ENCODE measurements around the gene ING2. TPM values are rescaled to one million over a fixed set of nuclear protein-coding genes. Genes with fewer than 3 reads are reported as not detected.

The ING2 gene
- total RNA-seq, 1 experiment from 2014 or later: 15.3 TPM

- CTCF ChIA-PET: no interaction called here
- no peaks in the 10 kb centered on the region for H3K27me3 Mint-ChIP-seq (ENCODE audit: insufficient read depth, unreplicated experiment)
- Histone ChIP-seq H3K36me3 (ENCODE audit: control insufficient read depth, insufficient read depth, low read length) (no peaks in the 10 kb centered on the region), H3K9me3 (no peaks in the 10 kb centered on the region), H3K4me3 (ENCODE audit: low read depth, low read length) (no peak overlapping the region), H3K27me3 (replicated peaks; ENCODE audit: control insufficient read depth, insufficient read depth, low read length) (no peaks in the 10 kb centered on the region), H3K4me1 (no peaks in the 10 kb centered on the region)
- H3K36me3 Mint-ChIP-seq (ENCODE audit: insufficient read depth, unreplicated experiment): no peaks in the 10 kb centered on the region
- no peaks in the 10 kb centered on the region for H3K9me3 Mint-ChIP-seq (ENCODE audit: unreplicated experiment)
- H3K4me1 Mint-ChIP-seq (ENCODE audit: low read depth, unreplicated experiment): no peaks in the 10 kb centered on the region
- no peak for TF ChIP-seq CTCF (IDR thresholded peaks at IDR 0.05; ENCODE audit: insufficient read depth in 1 of 2, low read depth in 1 of 2, low read length in 1 of 2, severe bottlenecking in 1 of 2, unreplicated experiment in 1 of 2)
- no peak for DNase-seq
- H3K4me3 Mint-ChIP-seq (ENCODE audit: unreplicated experiment): no peak overlapping the region
- POLR2A ChIA-PET: no interaction called here
- intact Hi-C loops (cut with micrococcal nuclease; ENCODE audit: unreplicated experiment): no loop called here
- BruUV-seq (replicated peaks): no TSS peak
- no peak overlapping the region for H3K27ac Mint-ChIP-seq (ENCODE audit: unreplicated experiment)
These were observed 12.9 kb downstream of the ING2 start for GRCh38 chr4:183517781-183518180.

- intact Hi-C loops (cut with micrococcal nuclease; ENCODE audit: unreplicated experiment): no loop called here
- Histone ChIP-seq H3K4me3 (ENCODE audit: low read depth, low read length) (no peak overlapping the region), H3K9me3 (no peaks in the 10 kb centered on the region), H3K4me1 (no peaks in the 10 kb centered on the region), H3K36me3 (ENCODE audit: control insufficient read depth, insufficient read depth, low read length) (no peaks in the 10 kb centered on the region), H3K27me3 (replicated peaks; ENCODE audit: control insufficient read depth, insufficient read depth, low read length) (no peaks in the 10 kb centered on the region)
- Mint-ChIP-seq H3K36me3 (ENCODE audit: insufficient read depth, unreplicated experiment) (no peaks in the 10 kb centered on the region), H3K4me3 (ENCODE audit: unreplicated experiment) (no peak overlapping the region), H3K4me1 (ENCODE audit: low read depth, unreplicated experiment) (no peaks in the 10 kb centered on the region), H3K27ac (ENCODE audit: unreplicated experiment) (no peak overlapping the region), H3K27me3 (ENCODE audit: insufficient read depth, unreplicated experiment) (peaks cover 4% of the 10 kb centered on the region), H3K9me3 (ENCODE audit: unreplicated experiment) (no peaks in the 10 kb centered on the region)
- no peak for TF ChIP-seq CTCF (IDR thresholded peaks at IDR 0.05; ENCODE audit: insufficient read depth in 1 of 2, low read depth in 1 of 2, low read length in 1 of 2, severe bottlenecking in 1 of 2, unreplicated experiment in 1 of 2)
- no TSS peak for BruUV-seq (replicated peaks)
- no peak for DNase-seq
- ChIA-PET POLR2A (no interaction called here), CTCF (no interaction called here)
These were observed 18.0 kb downstream of the ING2 start for GRCh38 chr4:183522821-183523220.

- no peak overlapping the region for H3K4me3 Mint-ChIP-seq (ENCODE audit: unreplicated experiment)
- no TSS peak for BruUV-seq (replicated peaks)
These were observed 22.5 kb downstream of the ING2 start for GRCh38 chr4:183527326-183527725.

More at GRCh38 chr4:183527326-183527725, 22.5 kb downstream of the ING2 start:
- no peak overlapping the region for H3K27ac Mint-ChIP-seq (ENCODE audit: unreplicated experiment)
- no peaks in the 10 kb centered on the region for H3K4me1 Mint-ChIP-seq (ENCODE audit: low read depth, unreplicated experiment)
- Histone ChIP-seq H3K4me3 (ENCODE audit: low read depth, low read length) (no peak overlapping the region), H3K36me3 (ENCODE audit: control insufficient read depth, insufficient read depth, low read length) (no peaks in the 10 kb centered on the region), H3K4me1 (no peaks in the 10 kb centered on the region), H3K27me3 (replicated peaks; ENCODE audit: control insufficient read depth, insufficient read depth, low read length) (no peaks in the 10 kb centered on the region), H3K9me3 (no peaks in the 10 kb centered on the region)
- no peak for TF ChIP-seq CTCF (IDR thresholded peaks at IDR 0.05; ENCODE audit: insufficient read depth in 1 of 2, low read depth in 1 of 2, low read length in 1 of 2, severe bottlenecking in 1 of 2, unreplicated experiment in 1 of 2)
- intact Hi-C loops (cut with micrococcal nuclease; ENCODE audit: unreplicated experiment): no loop called here
- DNase-seq: no peak
- H3K36me3 Mint-ChIP-seq (ENCODE audit: insufficient read depth, unreplicated experiment): no peaks in the 10 kb centered on the region
- no peaks in the 10 kb centered on the region for H3K9me3 Mint-ChIP-seq (ENCODE audit: unreplicated experiment)
- ChIA-PET POLR2A (no interaction called here), CTCF (no interaction called here)
- H3K27me3 Mint-ChIP-seq (ENCODE audit: insufficient read depth, unreplicated experiment): peaks cover 8% of the 10 kb centered on the region
